Measurements from ENCODE around the gene YPEL3.

YPEL3 gene

GRCh38 chr16:30068333-30068732, 27.7 kb downstream of the YPEL3 start:
- DNase-seq: no peak

GRCh38 chr16:30067584-30067916, 28.5 kb downstream of the YPEL3 start:
- no peak for DNase-seq

- DNase-seq: no peak
These were observed 29.0 kb downstream of the YPEL3 start for GRCh38 chr16:30066761-30067583.

- DNase-seq: no peak
These were observed 29.9 kb downstream of the YPEL3 start for GRCh38 chr16:30065943-30066760.

- peak; percentile 98 for DNase-seq
These were observed 30.7 kb downstream of the YPEL3 start, which contains the start of gene ALDOA for GRCh38 chr16:30065102-30065942. TSS of gene ALDOA (plus strand) at chr16:30065760. CDS start at chr16:30066898, 1,138 bp downstream.

- peak; percentile 64 for DNase-seq
These were observed 31.3 kb downstream of the YPEL3 start for GRCh38 chr16:30064729-30065101.

- DNase-seq: peak; percentile 68
These were observed 31.9 kb downstream of the YPEL3 start for GRCh38 chr16:30063893-30064728.

- no peak for DNase-seq
These were observed 32.6 kb downstream of the YPEL3 start for GRCh38 chr16:30063278-30063892.

GRCh38 chr16:30060836-30061554, 35.0 kb downstream of the YPEL3 start:
- no peak for DNase-seq

GRCh38 chr16:30060346-30060745, 35.7 kb downstream of the YPEL3 start:
- DNase-seq: no peak

GRCh38 chr16:30054959-30055553, 41.0 kb downstream of the YPEL3 start:
- peak; percentile 35 for DNase-seq

- DNase-seq: no peak
These were observed 41.6 kb downstream of the YPEL3 start for GRCh38 chr16:30054451-30054850.

GRCh38 chr16:30053376-30054015, 42.5 kb downstream of the YPEL3 start:
- no peak for DNase-seq

GRCh38 chr16:30052671-30053372, 43.2 kb downstream of the YPEL3 start:
- DNase-seq: peak; percentile 91

GRCh38 chr16:30051518-30051917, 44.5 kb downstream of the YPEL3 start:
- no peak for DNase-seq

- no peak for DNase-seq
These were observed 46.1 kb downstream of the YPEL3 start for GRCh38 chr16:30049871-30050270.

- DNase-seq: no peak
These were observed 49.4 kb downstream of the YPEL3 start for GRCh38 chr16:30046588-30046987.

- no peak for DNase-seq
These were observed 49.8 kb downstream of the YPEL3 start for GRCh38 chr16:30046178-30046577.

All from NK-92 treated with Interleukin-12 subunit alpha and Interleukin-12 subunit beta, amount 100 ng/mL, for 24 hours (cell line).